ENCODE measurements around the gene AGAP1. TPM values are rescaled to one million over a fixed set of nuclear protein-coding genes. Genes with fewer than 3 reads are reported as not detected.

The AGAP1 gene
- total and polyA plus RNA-seq, 4 donors, result 36.1 to 79.4 (median 52.6) TPM

- Histone ChIP-seq H3K27me3 (ENCODE audit: control insufficient read depth, insufficient read depth, low read length) (no peaks in the 10 kb centered on the region), H3K9me3 (ENCODE audit: control insufficient read depth, insufficient read depth, low read length) (no peaks in the 10 kb centered on the region), H3K4me1 (ENCODE audit: control insufficient read depth, insufficient read depth, low read length) (no peaks in the 10 kb centered on the region), H3K4me3 (ENCODE audit: low read depth, low read length) (no peak overlapping the region), H3K36me3 (ENCODE audit: control insufficient read depth, insufficient read depth, low read length) (no peaks in the 10 kb centered on the region), H3K27ac (ENCODE audit: low read depth, low read length) (no peak overlapping the region)
- DNase-seq (ENCODE audit: low read depth in 4 of 6, low spot score in 6 of 6), result no peak
- 98% methylated on average over 3 of the region's 4 CpGs for WGBS (ENCODE audit: insufficient coverage)
Measured at GRCh38 chr2:235483313-235483712, 10.5 kb upstream of the AGAP1 start.

- DNase-seq (ENCODE audit: low read depth in 4 of 6, low spot score in 6 of 6), result no peak
- 100% methylated on average over 1 of the region's 5 CpGs for WGBS (ENCODE audit: insufficient coverage)
- H3K27me3 ChIP-seq (ENCODE audit: control insufficient read depth, insufficient read depth, low read length), result no peaks in the 10 kb centered on the region
Measured at GRCh38 chr2:235485362-235485761, 8.5 kb upstream of the AGAP1 start.

DNA sequence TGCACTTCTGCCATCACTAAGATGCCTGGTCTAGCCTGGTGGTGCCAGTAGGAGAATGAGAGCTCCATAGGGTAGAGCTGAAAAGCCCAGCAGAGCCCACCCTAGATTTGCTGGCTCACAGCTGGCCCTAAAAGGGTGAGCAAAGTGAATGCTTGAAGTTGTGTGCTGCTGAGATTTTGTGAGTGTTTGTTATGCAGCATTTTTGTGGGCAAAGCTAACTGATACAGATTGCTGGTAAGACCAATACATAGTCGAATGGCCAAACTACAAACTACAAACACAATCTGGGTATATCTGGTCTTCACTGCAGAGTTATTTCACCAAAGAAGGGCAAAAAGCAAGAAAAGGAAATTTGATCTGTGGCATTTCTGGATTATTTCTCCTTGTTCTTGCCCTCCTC is 7.1 kb upstream of the AGAP1 start:
- Histone ChIP-seq H3K9me3 (ENCODE audit: control insufficient read depth, insufficient read depth, low read length) (peaks cover 4% of the 10 kb centered on the region), H3K4me1 (ENCODE audit: control insufficient read depth, insufficient read depth, low read length) (no peaks in the 10 kb centered on the region), H3K27ac (ENCODE audit: low read depth, low read length) (no peak overlapping the region), H3K27me3 (ENCODE audit: control insufficient read depth, insufficient read depth, low read length) (no peaks in the 10 kb centered on the region), H3K36me3 (ENCODE audit: control insufficient read depth, insufficient read depth, low read length) (no peaks in the 10 kb centered on the region), H3K4me3 (ENCODE audit: low read depth, low read length) (no peak overlapping the region)
- no peak for DNase-seq (ENCODE audit: low read depth in 4 of 6, low spot score in 6 of 6)
- no CpG with 5 or more reads among the region's 1 CpG for WGBS (ENCODE audit: insufficient coverage)

More at GRCh38 chr2:235485362-235485761, 8.5 kb upstream of the AGAP1 start:
- Histone ChIP-seq H3K4me1 (ENCODE audit: control insufficient read depth, insufficient read depth, low read length) (no peaks in the 10 kb centered on the region), H3K4me3 (ENCODE audit: low read depth, low read length) (no peak overlapping the region), H3K9me3 (ENCODE audit: control insufficient read depth, insufficient read depth, low read length) (no peaks in the 10 kb centered on the region), H3K36me3 (ENCODE audit: control insufficient read depth, insufficient read depth, low read length) (no peaks in the 10 kb centered on the region), H3K27ac (ENCODE audit: low read depth, low read length) (no peak overlapping the region)

DNA sequence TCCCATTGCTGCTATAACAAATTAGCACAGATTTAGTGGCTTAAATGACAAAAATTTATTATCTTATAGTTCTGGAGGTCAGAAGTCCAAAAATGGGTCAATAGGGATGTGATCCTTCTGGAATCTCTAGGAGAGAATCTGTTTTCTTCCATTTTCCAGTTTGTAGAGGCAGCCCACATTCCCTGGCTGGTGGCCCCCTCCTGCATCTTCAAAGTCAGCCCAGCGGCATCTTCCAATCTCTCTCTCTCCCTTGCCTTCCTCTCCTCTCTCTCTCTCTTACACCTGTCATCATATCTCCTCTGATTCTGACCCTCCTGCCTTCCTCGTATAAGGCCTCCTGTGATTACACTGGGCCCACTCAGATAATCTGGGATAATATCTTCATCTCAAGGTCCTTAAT is 3.9 kb upstream of the AGAP1 start:
- no peak overlapping the region for H3K27ac ChIP-seq (ENCODE audit: low read depth, low read length)
- no peak overlapping the region for H3K4me3 ChIP-seq (ENCODE audit: low read depth, low read length)
- peaks cover 4% of the 10 kb centered on the region for H3K9me3 ChIP-seq (ENCODE audit: control insufficient read depth, insufficient read depth, low read length)
- 100% methylated on average over 2 of the region's 2 CpGs for WGBS (ENCODE audit: insufficient coverage)
- H3K4me1 ChIP-seq (ENCODE audit: control insufficient read depth, insufficient read depth, low read length), result peaks cover 10% of the 10 kb centered on the region
- H3K27me3 ChIP-seq (ENCODE audit: control insufficient read depth, insufficient read depth, low read length), result no peaks in the 10 kb centered on the region
- no peak for DNase-seq (ENCODE audit: low read depth in 4 of 6, low spot score in 6 of 6)
- no peaks in the 10 kb centered on the region for H3K36me3 ChIP-seq (ENCODE audit: control insufficient read depth, insufficient read depth, low read length)

GRCh38 chr2:235492850-235493344 is 946 bp upstream of the AGAP1 start:
- peak overlapping the region; percentile 69 for H3K27ac ChIP-seq (ENCODE audit: low read depth, low read length)
- H3K4me3 ChIP-seq (ENCODE audit: low read depth, low read length), result peak overlapping the region; percentile 40
- peaks cover 4% of the 10 kb centered on the region for H3K9me3 ChIP-seq (ENCODE audit: control insufficient read depth, insufficient read depth, low read length)
- WGBS (ENCODE audit: insufficient coverage), result 14% methylated on average over 27 of the region's 27 CpGs
- H3K27me3 ChIP-seq (ENCODE audit: control insufficient read depth, insufficient read depth, low read length), result no peaks in the 10 kb centered on the region
- no peak for DNase-seq (ENCODE audit: low read depth in 4 of 6, low spot score in 6 of 6)
- H3K4me1 ChIP-seq (ENCODE audit: control insufficient read depth, insufficient read depth, low read length), result peaks cover 37% of the 10 kb centered on the region
- no peaks in the 10 kb centered on the region for H3K36me3 ChIP-seq (ENCODE audit: control insufficient read depth, insufficient read depth, low read length)

DNA sequence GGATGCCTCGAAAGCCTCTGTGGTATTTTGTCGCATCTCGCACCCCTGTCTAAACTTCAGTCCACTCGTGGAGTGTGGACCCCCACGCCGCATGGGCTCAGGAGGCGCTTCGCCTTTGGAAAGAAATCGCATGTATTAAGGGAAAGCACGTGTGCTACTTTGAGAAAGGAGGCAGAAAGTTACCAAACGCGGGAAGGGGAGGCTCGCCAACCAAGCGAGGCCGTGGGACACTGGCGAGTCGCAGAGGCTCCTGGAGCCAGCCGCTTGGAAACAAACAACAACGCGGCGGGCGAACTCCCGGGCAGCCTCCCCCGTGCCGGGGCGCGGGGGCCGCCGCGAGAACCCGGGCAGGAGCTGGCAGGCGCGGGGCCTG is 455 bp upstream of the AGAP1 start:
- WGBS (ENCODE audit: insufficient coverage), result 2% methylated on average over 33 of the region's 33 CpGs
- peak overlapping the region; percentile 69 for H3K27ac ChIP-seq (ENCODE audit: low read depth, low read length)

GRCh38 chr2:235494716-235495372 is 1.0 kb downstream of the AGAP1 start:
- Histone ChIP-seq H3K4me3 (ENCODE audit: low read depth, low read length) (peak overlapping the region; percentile 61), H3K27me3 (ENCODE audit: control insufficient read depth, insufficient read depth, low read length) (no peaks in the 10 kb centered on the region), H3K36me3 (ENCODE audit: control insufficient read depth, insufficient read depth, low read length) (peaks cover 5% of the 10 kb centered on the region), H3K9me3 (ENCODE audit: control insufficient read depth, insufficient read depth, low read length) (peaks cover 4% of the 10 kb centered on the region), H3K4me1 (ENCODE audit: control insufficient read depth, insufficient read depth, low read length) (peaks cover 53% of the 10 kb centered on the region), H3K27ac (ENCODE audit: low read depth, low read length) (no peak overlapping the region)
- DNase-seq (ENCODE audit: low read depth in 4 of 6, low spot score in 6 of 6), result peak in 2 of 6 donors; percentile 62 to 73
- 0% methylated on average over 72 of the region's 72 CpGs for WGBS (ENCODE audit: insufficient coverage)

More for the DNA sequence above, 455 bp upstream of the AGAP1 start:
- Histone ChIP-seq H3K9me3 (ENCODE audit: control insufficient read depth, insufficient read depth, low read length) (peaks cover 4% of the 10 kb centered on the region), H3K4me1 (ENCODE audit: control insufficient read depth, insufficient read depth, low read length) (peaks cover 41% of the 10 kb centered on the region), H3K36me3 (ENCODE audit: control insufficient read depth, insufficient read depth, low read length) (no peaks in the 10 kb centered on the region), H3K4me3 (ENCODE audit: low read depth, low read length) (peak overlapping the region; percentile 40), H3K27me3 (ENCODE audit: control insufficient read depth, insufficient read depth, low read length) (no peaks in the 10 kb centered on the region)
- DNase-seq (ENCODE audit: low read depth in 4 of 6, low spot score in 6 of 6), result peak in 1 of 6 donors; percentile 75

- H3K4me3 ChIP-seq (ENCODE audit: low read depth, low read length), result peak overlapping the region; percentile 61
- H3K27ac ChIP-seq (ENCODE audit: low read depth, low read length), result no peak overlapping the region
- H3K27me3 ChIP-seq (ENCODE audit: control insufficient read depth, insufficient read depth, low read length), result no peaks in the 10 kb centered on the region
- peak in 2 of 6 donors; percentile 55 to 57 for DNase-seq (ENCODE audit: low read depth in 4 of 6, low spot score in 6 of 6)
- peaks cover 4% of the 10 kb centered on the region for H3K9me3 ChIP-seq (ENCODE audit: control insufficient read depth, insufficient read depth, low read length)
- peaks cover 57% of the 10 kb centered on the region for H3K4me1 ChIP-seq (ENCODE audit: control insufficient read depth, insufficient read depth, low read length)
- 15% methylated on average over 18 of the region's 18 CpGs for WGBS (ENCODE audit: insufficient coverage)
- peaks cover 5% of the 10 kb centered on the region for H3K36me3 ChIP-seq (ENCODE audit: control insufficient read depth, insufficient read depth, low read length)
Measured at GRCh38 chr2:235495373-235496238, 1.8 kb downstream of the AGAP1 start.

GRCh38 chr2:235496239-235496621 is 2.4 kb downstream of the AGAP1 start:
- Histone ChIP-seq H3K36me3 (ENCODE audit: control insufficient read depth, insufficient read depth, low read length) (peaks cover 5% of the 10 kb centered on the region), H3K27me3 (ENCODE audit: control insufficient read depth, insufficient read depth, low read length) (no peaks in the 10 kb centered on the region), H3K9me3 (ENCODE audit: control insufficient read depth, insufficient read depth, low read length) (peaks cover 4% of the 10 kb centered on the region), H3K27ac (ENCODE audit: low read depth, low read length) (no peak overlapping the region), H3K4me3 (ENCODE audit: low read depth, low read length) (peak overlapping the region; percentile 61), H3K4me1 (ENCODE audit: control insufficient read depth, insufficient read depth, low read length) (peaks cover 61% of the 10 kb centered on the region)
- 49% methylated on average over 8 of the region's 8 CpGs for WGBS (ENCODE audit: insufficient coverage)
- peak in 1 of 6 donors; percentile 63 for DNase-seq (ENCODE audit: low read depth in 4 of 6, low spot score in 6 of 6)

Measured in spinal cord (tissue), 10 donors.